Pancreas (tissue), 10 donors: ENCODE measurements around the gene ZNF639. TPM values are rescaled to one million over a fixed set of nuclear protein-coding genes. Genes with fewer than 3 reads are reported as not detected.
A peak's percentile ranks its signal among the peaks of the same experiment; 100 is the strongest.

Source experiments
- ATAC-seq, 4 donors: fragments of 200-7000 bp; cut with Tn5 transposase; one replicate each; pipeline versions ENCODE4 v1.8.0 to v1.9.1; 2020; ENCODE audit warnings: mild to moderate bottlenecking in 4 of 4, moderate library complexity in 4 of 4
- DNase-seq, 6 donors: peaks; one replicate each; pipeline ENCODE4 v3.0.0-alpha.2; 2020
- FAIRE-seq: peaks from 2 replicates; lab custom pipeline; 2012; peaks lifted over from hg19 to GRCh38; lab: Jason Lieb, UNC
- H3K27ac ChIP-seq, 4 donors: fragments of 200-600 bp; sonication (generic); 1 replicate in 3 of 4; 2 replicates in 1 of 4; pipeline versions ENCODE4 v1.5.0 to v1.8.0; 2020
- H3K27me3 ChIP-seq, 4 donors: fragments of 200-600 bp; one replicate each; pipeline ENCODE4 v1.8.0; 2021
- H3K36me3 ChIP-seq, 3 donors: fragments of 200-600 bp; sonication (generic) in 1 of 3; one replicate each; pipeline versions ENCODE4 v1.5.0 to v1.8.0; 2020 to 2021
- H3K4me1 ChIP-seq, 3 donors: fragments of 200-600 bp; one replicate each; pipeline ENCODE4 v1.8.0; 2021
- H3K4me3 ChIP-seq, 4 donors: fragments of 200-600 bp; sonication (generic) in 2 of 4; one replicate each; pipeline versions ENCODE4 v1.5.0 to v1.8.0; 2020 to 2021
- H3K9me3 ChIP-seq, 4 donors: fragments of 200-600 bp; one replicate each; pipeline ENCODE4 v1.8.0; 2021
- WGBS, 2 donors: extraction: QIAGEN DNeasy Blood & Tissue Kit; methylation state at CpG; one replicate each; pipeline ENCODE4 v1.1.7; 2013; 5-methylcytosine and 5-hydroxymethylcytosine counted together
- intact Hi-C, 3 donors: fragments of 100-400 bp; cut with DNase I; formaldehyde crosslinking; loops; one replicate each; pipeline versions ENCODE4 v1.11.1 to v1.14.2; 2022
- polyA plus RNA-seq, 2 donors: library from polyadenylated mRNA; stranded (reverse); fragments of 200-250 nt; gene quantifications; one replicate each; pipeline ENCODE4 v1.2.3, GENCODE V29; 2013
- total RNA-seq, 6 donors: library from RNA; stranded (reverse); fragmentation: NEBNext Ultra II Directional in 4 of 6; extraction: Animal tissue kit (Norgen Biotek cat#: 25700) in 4 of 6; gene quantifications; one replicate each; pipeline versions ENCODE4 v1.2.1 to v1.2.4, GENCODE V29; 2021 to 2023
- TF ChIP-seq, protein P1 (sequence below), 4 donors: fragments of 200-600 bp; sonication (generic) in 3 of 4; IDR thresholded peaks; one replicate each; pipeline versions ENCODE4 v1.5.0 to v1.8.0; 2021; ENCODE audit warnings: antibody characterized with exemption in 4 of 4
- donor health status: healthy with polysubstance abuse.
- donor health status: DM: no; HTN: no; CAD: no; lungs with moderate emphysema.
- donor health status: DM: no; HTN: no; CAD: no.
- donor health status: control.
- donor health status: control.
- donor health status: Bipolar disorder and iron deficiency.
- donor health status: DM: yes; HTN: yes; CAD: no.
- donor health status: DM: no; HTN: no; CAD: no.
- donor health status: DM: no; HTN: no; CAD: no.
- donor health status: DM: yes; HTN: yes; CAD: no.

Gene ZNF639
- total and polyA plus RNA-seq, 8 donors: 7.4 to 18.2 (median 13.2) TPM

DNA sequence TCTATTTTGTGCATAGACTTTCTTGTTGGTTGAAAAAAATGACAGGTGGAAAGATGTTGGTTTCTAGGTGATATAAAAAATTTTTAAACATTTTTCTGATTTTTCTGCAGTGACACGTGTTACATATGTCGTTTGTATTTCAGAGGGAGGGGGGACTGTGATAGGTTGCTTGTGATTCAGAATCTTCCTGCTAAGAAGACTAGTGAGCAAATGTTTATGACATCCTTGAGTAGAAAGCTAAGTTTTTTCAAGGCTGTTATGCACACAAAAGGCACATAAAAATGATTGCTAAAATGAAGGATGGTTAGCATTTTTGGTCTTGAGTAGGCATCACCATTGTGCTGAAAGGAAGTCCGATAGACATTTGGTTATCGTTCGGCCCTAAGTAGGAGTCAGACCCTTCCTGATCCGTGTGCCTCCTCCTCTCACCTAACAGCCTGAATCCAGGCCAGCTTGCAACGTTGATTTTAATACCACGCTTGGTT is 1.5 kb downstream of the ZNF639 start:
- intact Hi-C loops: no loop called here
- TF ChIP-seq, protein P1, sequence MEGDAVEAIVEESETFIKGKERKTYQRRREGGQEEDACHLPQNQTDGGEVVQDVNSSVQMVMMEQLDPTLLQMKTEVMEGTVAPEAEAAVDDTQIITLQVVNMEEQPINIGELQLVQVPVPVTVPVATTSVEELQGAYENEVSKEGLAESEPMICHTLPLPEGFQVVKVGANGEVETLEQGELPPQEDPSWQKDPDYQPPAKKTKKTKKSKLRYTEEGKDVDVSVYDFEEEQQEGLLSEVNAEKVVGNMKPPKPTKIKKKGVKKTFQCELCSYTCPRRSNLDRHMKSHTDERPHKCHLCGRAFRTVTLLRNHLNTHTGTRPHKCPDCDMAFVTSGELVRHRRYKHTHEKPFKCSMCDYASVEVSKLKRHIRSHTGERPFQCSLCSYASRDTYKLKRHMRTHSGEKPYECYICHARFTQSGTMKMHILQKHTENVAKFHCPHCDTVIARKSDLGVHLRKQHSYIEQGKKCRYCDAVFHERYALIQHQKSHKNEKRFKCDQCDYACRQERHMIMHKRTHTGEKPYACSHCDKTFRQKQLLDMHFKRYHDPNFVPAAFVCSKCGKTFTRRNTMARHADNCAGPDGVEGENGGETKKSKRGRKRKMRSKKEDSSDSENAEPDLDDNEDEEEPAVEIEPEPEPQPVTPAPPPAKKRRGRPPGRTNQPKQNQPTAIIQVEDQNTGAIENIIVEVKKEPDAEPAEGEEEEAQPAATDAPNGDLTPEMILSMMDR (IDR thresholded peaks at IDR 0.05): no peak
- no peaks in the 10 kb centered on the region for H3K9me3 ChIP-seq
- H3K27ac ChIP-seq: peak overlapping the region in 3 of 4 donors; percentile 91 to 95 (median 94)
- peaks cover 0 to 9% (median 7%) of the 10 kb centered on the region in 3 donors for H3K36me3 ChIP-seq
- WGBS, 2 donors: 2 to 4% methylated on average over 8 of the region's 8 CpGs
- H3K27me3 ChIP-seq: no peaks in the 10 kb centered on the region
- H3K4me3 ChIP-seq: peak overlapping the region in 3 of 4 donors; percentile 75 to 96 (median 79)
- H3K4me1 ChIP-seq: peaks cover 0 to 17% (median 0%) of the 10 kb centered on the region in 3 donors
- ATAC-seq (no peak), FAIRE-seq (no peak), DNase-seq (no peak)

DNA sequence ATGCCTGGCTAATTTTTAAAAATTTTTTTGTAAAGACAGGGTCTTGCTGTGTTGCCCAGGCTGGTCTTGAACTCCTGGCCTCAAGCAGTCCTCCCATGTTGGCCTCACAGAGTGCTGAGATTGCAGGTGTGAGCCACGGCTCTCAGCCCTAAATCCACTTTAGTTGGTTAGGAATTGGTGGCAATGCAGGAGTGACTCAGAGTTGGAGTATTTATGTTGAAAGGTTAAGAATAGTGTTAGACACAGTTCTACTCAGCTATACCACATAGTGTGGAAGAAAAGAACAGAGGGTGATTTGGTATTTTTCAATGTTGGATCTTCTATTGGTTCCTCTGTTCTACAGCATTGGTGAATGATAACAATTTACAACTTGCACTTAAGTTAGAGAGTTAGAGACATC is 7.6 kb downstream of the ZNF639 start:
- FAIRE-seq: no peak
- TF ChIP-seq, protein P1 (IDR thresholded peaks at IDR 0.05): no peak
- H3K36me3 ChIP-seq: peaks cover 0 to 47% (median 12%) of the 10 kb centered on the region in 3 donors
- no peaks in the 10 kb centered on the region for H3K4me1 ChIP-seq
- no peak for DNase-seq
- no peaks in the 10 kb centered on the region for H3K9me3 ChIP-seq
- no peak overlapping the region for H3K27ac ChIP-seq
- H3K27me3 ChIP-seq: no peaks in the 10 kb centered on the region
- 90 to 100% methylated on average over 1 of the region's 1 CpG for WGBS, 2 donors
- ATAC-seq: no peak
- intact Hi-C loops: no loop called here
- H3K4me3 ChIP-seq: no peak overlapping the region

DNA sequence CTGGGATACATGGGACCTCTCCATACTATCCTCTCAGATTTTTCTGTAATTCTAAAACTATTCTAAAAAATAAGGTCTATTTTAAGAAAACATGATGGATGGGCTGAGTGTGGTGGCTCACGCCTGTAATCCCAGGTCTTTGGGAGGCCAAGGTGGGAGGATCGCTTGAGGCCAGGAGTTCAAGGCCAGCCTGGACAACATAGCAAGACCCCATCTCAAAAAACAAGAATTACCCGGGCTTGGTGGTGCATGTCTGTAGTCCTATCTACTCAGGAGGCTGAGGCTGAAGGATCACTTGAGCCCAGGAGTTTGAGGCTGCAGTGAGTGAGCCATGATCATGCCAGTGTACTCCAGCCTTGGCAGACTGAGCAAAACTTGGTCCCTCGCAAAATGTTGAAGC is 9.4 kb downstream of the ZNF639 start:
- peaks cover 0 to 49% (median 12%) of the 10 kb centered on the region in 3 donors for H3K36me3 ChIP-seq

DNA sequence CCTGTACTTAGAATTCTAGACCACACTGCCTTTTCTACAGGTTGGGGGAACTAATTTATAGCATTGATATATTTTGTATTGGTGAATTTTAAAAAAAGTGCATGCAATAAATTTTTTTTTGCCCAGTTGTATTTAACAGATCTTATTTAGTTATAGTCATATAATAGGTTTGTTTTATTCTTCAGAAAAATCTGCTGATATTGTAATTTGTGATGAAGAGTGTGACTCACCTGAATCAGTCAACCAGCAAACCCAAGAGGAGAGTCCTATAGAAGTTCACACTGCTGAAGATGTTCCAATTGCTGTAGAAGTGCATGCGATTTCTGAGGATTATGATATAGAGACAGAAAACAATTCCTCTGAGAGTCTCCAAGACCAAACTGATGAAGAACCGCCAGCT is 10.3 kb downstream of the ZNF639 start:
- H3K36me3 ChIP-seq: peaks cover 0 to 49% (median 12%) of the 10 kb centered on the region in 3 donors
- TF ChIP-seq, protein P1 (IDR thresholded peaks at IDR 0.05): no peak
- FAIRE-seq: no peak
- H3K27me3 ChIP-seq: no peaks in the 10 kb centered on the region
- no peaks in the 10 kb centered on the region for H3K4me1 ChIP-seq
- ATAC-seq: no peak
- DNase-seq: no peak
- H3K27ac ChIP-seq: no peak overlapping the region
- intact Hi-C loops: no loop called here
- no peaks in the 10 kb centered on the region for H3K9me3 ChIP-seq
- no peak overlapping the region for H3K4me3 ChIP-seq
- 91 to 92% methylated on average over 2 of the region's 2 CpGs for WGBS, 2 donors

More for the DNA sequence above, 9.4 kb downstream of the ZNF639 start:
- no peak overlapping the region for H3K4me3 ChIP-seq
- intact Hi-C loops: no loop called here
- TF ChIP-seq, protein P1 (IDR thresholded peaks at IDR 0.05): no peak
- no peak overlapping the region for H3K27ac ChIP-seq
- no peak for FAIRE-seq
- no peaks in the 10 kb centered on the region for H3K27me3 ChIP-seq
- no peaks in the 10 kb centered on the region for H3K4me1 ChIP-seq
- no peak for DNase-seq
- 94% methylated on average over 4 of the region's 4 CpGs for WGBS, 2 donors
- no peaks in the 10 kb centered on the region for H3K9me3 ChIP-seq
- no peak for ATAC-seq

DNA sequence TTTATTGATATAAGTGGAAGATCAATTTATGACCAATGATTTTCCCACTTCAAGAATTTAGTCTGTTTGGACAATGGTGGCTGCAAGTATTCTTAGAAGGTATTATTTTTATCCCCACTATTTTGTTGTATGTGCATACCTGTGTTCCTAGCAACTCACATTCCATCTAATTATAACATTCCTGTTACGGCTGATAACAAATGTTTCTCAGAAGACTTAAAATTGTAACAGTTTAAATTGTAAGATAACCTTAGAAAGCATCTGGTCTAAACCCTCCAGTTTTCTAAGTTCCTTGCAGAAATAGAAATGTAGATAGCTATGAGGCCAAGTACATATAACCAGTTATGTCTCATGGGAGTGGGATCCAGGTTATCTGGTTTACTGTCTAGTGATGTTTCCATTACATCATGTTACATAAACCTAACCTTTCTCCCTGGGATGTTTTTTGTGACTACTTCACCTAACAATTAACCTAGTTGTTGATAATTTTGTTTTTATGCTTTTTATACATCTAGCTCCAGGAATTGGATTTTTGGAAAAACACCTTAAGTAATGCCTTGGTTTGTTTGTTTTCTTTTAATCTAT is 13.6 kb downstream of the ZNF639 start:
- H3K27me3 ChIP-seq: no peaks in the 10 kb centered on the region
- ATAC-seq: no peak
- no peak overlapping the region for H3K4me3 ChIP-seq
- intact Hi-C loops: no loop called here
- no peak for FAIRE-seq
- H3K9me3 ChIP-seq: no peaks in the 10 kb centered on the region
- TF ChIP-seq, protein P1 (IDR thresholded peaks at IDR 0.05): no peak
- no peaks in the 10 kb centered on the region for H3K4me1 ChIP-seq
- no peak overlapping the region for H3K27ac ChIP-seq
- DNase-seq: no peak
- peaks cover 0 to 24% (median 5%) of the 10 kb centered on the region in 3 donors for H3K36me3 ChIP-seq
- 41 to 44% methylated on average over 1 of the region's 1 CpG for WGBS, 2 donors
